Right lobe of liver (tissue), 4 donors: ENCODE data around the gene AADAT.

Source experiments
- CTCF ChIP-seq, 4 donors: fragments of 200-600 bp in 3 of 4; fragments of 450-650 bp in 1 of 4; IDR thresholded peaks; one replicate each; pipeline versions ENCODE4 v1.5.1 to v1.8.0; 2016 to 2022; ENCODE audit warnings: antibody characterized with exemption in 4 of 4, mild to moderate bottlenecking in 2 of 4
- POLR2A ChIP-seq: fragments of 450-650 bp; IDR thresholded peaks from one replicate; pipeline ENCODE4 v1.6.1; 2017; ENCODE audit warnings: antibody characterized with exemption, mild to moderate bottlenecking
- donor health status: DM: no; HTN: no; CAD: no.
- donor health status: DM: no; HTN: no; CAD: no.
- donor health status: DM: no; HTN: yes; CAD: no.

DNA sequence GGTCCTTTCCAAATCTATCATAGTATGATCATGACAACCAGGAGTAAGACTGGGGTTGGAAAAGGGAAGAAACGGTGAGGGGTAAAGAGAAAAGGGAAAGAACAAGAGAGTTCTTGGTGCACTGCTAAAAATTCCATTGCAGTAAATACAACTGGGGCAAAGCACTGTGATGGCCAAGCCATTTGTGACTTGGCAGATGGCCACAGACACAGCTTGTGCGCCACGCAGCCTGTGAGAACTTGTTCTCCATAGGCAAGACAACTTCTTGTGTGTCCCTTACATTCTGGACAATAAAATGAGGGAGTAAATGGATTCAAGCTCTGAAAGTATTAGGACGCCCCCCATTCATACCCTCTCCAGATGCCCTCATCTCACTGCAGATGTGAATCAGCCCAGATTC lies 74.5 kb downstream of the AADAT start:
- TF ChIP-seq CTCF (IDR thresholded peaks at IDR 0.05) (no peak), POLR2A (no peak)
